ENCODE measurements around the gene KRT37.
"Not testable (repeated sequence)": the region's sequence is repeated elsewhere in the genome, so short reads cannot be mapped to it uniquely, and the experiment has no call there.

Gene KRT37

DNA sequence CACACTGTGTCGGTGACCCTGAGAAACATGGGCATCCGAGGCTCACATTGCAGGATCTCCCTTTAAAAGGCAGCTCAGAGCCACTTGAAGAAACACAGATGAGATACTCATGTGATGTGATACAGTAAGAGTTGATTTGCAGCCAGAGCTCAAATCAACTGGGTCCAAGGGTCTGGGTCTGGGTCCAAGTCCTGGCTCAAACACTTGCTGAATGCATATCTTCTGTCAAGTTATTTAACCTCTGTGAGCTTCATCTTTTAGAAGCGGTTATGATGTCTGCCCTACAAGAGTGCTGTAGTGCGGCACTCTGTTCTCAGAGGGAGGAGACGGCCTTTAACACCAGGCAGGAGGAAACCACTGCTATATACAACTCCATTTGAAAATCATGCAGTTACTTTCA lies 10.0 kb upstream of the KRT37 start:
- DNase-seq (ENCODE audit: low read depth in 2 of 2), result no peak

DNA sequence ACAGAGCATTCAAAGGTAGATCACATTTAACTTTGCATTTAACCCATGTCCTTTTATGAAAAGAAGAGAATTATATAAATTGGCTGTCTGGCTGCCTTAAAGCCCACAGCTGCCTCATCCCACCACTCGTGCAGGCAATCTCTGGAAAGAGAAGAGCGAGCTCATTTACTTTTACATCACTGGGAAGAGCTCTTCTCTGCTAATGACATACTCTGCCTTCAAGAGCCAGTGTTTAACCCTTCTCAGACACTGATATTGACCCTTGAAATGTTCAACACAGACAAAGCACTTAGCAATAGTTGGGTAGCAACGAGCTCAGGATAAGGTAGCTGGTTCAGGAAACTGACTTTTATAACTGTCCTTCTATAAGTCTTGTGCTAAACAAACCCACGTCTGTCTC lies 9.6 kb upstream of the KRT37 start:
- no peak for DNase-seq (ENCODE audit: low read depth in 2 of 2)

DNA sequence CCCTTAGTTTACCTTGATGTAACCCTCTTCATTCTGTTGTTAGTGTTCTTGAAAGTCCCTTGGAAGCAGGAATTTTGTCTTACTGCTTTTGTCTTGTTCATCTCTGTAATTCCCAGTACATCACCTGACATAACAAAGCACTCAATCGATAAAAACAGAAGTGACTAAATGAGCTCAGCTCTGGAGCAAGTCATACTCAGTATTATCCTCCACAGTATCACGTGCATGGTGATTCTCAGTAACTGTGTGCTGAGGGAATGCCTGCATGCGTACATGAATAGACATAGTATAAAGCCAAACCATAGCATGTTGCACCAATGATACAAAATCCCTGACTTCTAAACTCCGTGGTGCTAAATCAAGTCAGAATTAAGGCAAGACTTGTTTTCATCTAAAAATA lies 9.2 kb upstream of the KRT37 start:
- DNase-seq (ENCODE audit: low read depth in 2 of 2), result no peak

- not testable (repeated sequence) for DNase-seq (ENCODE audit: low read depth in 2 of 2)
Observed at GRCh38 chr17:41430376-41430775, 6.0 kb upstream of the KRT37 start.

GRCh38 chr17:41429667-41430066 lies 5.3 kb upstream of the KRT37 start:
- DNase-seq (ENCODE audit: low read depth in 2 of 2), result no peak

GRCh38 chr17:41428591-41429291 lies 4.4 kb upstream of the KRT37 start:
- DNase-seq (ENCODE audit: low read depth in 2 of 2), result no peak

DNA sequence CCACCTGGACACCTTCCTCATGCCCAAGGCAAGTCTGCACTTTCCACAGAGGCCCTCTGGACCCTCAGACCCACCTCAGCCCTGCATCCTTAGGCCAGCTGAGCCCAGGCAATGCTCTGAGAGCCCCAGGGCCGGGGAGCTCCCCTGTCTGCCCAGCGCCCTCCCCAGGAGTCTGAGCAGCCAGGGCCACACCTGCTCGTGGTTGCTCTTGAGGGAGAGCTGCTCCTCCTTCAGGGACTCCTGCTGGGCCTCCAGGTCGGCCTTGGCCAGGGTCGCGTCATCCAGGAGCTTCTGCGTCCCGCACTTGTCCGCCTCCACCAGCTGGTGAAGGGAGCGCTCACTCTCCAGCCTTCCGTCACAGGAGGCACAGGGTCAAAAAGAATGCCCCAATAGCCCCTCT lies 1.8 kb downstream of the KRT37 start:
- not testable (repeated sequence) for DNase-seq (ENCODE audit: low read depth in 2 of 2)

GRCh38 chr17:41421617-41422016 lies 2.8 kb downstream of the KRT37 start:
- no peak for DNase-seq (ENCODE audit: low read depth in 2 of 2)

GRCh38 chr17:41421116-41421515 lies 3.3 kb downstream of the KRT37 start:
- no peak for DNase-seq (ENCODE audit: low read depth in 2 of 2)

DNA sequence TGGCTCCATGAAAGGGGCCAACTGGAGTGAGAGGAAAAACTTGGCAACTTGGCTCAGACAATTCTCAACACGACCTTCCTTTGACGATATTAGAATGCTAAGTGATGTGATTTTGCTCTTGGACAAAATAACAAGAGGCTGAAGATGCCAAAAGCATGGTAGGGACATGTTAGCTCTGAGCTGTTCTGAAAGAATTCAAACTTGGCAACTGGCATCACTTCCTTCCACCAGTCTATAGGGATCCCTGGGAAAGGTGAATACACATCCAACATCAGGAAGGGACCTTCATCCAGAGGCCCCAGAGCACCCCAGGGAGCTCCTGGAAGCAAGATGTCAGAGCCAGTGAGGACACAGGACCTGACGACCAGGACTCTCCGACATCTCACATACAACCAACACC lies 4.3 kb downstream of the KRT37 start:
- no peak for DNase-seq (ENCODE audit: low read depth in 2 of 2)

DNA sequence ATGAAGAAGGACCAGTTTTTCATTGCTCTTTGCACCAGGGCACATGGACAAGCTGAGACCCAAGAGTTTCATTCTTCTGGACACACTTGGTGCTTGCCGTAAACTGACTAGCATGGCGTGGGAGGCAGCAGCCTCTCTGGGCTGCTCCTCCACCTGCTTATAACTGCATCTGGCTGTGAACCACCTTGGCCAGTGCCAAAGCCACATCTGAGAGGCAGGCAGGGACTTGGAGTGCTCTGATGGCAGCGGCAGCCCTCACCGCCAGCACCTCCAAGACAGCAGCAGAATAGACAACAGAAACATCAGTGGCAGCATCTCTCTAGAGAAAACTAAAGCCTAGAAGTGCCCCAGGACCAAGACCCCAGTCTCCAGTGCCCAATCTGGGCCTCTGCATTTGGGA lies 4.7 kb downstream of the KRT37 start:
- no peak for DNase-seq (ENCODE audit: low read depth in 2 of 2)

GRCh38 chr17:41418116-41418860 lies 6.1 kb downstream of the KRT37 start:
- DNase-seq (ENCODE audit: low read depth in 2 of 2), result no peak

DNA sequence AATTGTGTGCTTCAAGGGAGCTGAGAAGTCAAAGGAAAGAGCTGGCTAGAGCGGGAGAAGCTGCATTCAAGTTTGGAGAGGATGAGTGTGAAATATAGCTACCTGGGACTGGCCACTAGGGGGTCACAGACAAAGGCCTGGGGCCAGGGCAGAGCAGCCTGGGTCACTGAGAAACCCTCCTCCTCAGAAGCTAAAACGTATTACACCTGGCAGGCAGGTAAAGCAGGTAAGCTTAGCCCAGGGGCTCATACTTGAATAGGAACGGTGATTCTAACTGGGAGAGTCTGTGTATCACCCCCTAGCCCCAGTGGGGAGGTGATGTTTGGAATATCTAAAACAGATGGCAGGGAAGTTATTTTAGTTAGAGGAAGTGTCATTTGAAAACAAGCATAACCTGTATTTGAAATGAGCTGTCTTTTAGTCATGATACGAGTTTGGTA lies 6.8 kb downstream of the KRT37 start:
- no peak for DNase-seq (ENCODE audit: low read depth in 2 of 2)

GRCh38 chr17:41417127-41417526 lies 7.3 kb downstream of the KRT37 start:
- DNase-seq (ENCODE audit: low read depth in 2 of 2), result no peak

DNA sequence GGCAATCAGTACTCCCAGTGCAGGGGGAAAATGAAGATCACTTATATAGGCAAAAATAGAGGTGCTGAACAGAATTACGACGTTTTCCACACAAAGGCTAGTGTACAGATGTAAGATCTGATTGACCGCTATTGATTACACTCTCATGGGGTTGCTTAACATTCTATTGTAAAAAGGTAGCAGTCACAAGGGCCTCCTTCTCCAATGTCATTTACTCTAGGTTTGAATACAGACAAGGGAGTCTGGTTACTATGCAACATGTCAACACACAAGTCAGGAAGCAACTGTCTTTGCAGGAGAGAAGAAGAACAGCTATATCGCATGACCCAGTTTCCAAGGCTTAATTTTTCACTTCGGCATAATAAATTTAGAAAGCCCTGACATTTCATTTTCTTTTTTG lies 7.9 kb downstream of the KRT37 start:
- no peak for DNase-seq (ENCODE audit: low read depth in 2 of 2)

DNA sequence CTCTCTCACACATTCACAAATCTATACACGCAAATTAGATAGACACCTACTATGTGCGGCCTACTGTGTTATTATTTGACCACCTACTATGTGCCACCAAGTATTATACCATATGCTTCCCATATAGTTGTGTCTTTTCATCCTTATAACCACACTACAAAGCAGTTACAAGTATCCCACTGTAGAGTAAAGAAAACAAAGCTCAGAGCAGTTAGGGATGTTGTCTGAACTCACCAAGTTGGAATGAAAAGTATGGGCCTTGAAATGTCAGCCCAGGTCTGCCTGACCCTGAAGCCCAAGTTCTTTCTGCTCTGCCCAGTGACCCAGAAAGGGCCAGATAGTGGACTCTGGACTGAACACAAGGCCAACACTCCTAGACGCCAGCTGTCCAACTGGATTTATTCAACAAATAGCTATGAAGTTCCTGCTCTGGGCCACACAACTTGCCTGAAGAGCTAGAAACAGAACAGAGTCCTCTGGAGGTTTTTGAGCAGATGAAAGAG lies 8.5 kb downstream of the KRT37 start:
- no peak for DNase-seq (ENCODE audit: low read depth in 2 of 2)

- DNase-seq (ENCODE audit: low read depth in 2 of 2), result no peak
Observed at GRCh38 chr17:41415411-41415810, 9.0 kb downstream of the KRT37 start.

DNA sequence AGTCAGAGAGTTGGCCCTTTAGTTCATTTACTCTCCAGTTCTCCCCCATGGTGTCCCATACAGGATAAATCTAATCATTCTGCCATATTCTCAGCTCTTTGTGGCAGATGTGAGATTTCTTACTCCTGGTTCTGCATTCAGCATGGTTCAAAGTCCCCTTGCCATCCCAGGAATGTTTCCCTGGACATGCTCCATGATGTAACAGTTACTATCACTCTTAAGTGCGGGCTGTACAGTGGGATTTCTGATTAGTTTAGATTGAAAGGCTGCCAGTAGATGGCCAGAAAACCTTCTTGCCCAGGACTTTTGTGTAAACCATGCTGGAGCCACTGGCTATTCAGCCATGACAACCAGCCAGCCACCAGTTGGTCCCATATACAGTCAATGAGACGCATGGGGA lies 10.4 kb downstream of the KRT37 start:
- no peak for DNase-seq (ENCODE audit: low read depth in 2 of 2)

GRCh38 chr17:41413353-41413957 lies 10.9 kb downstream of the KRT37 start:
- DNase-seq (ENCODE audit: low read depth in 2 of 2), result no peak

- DNase-seq (ENCODE audit: low read depth in 2 of 2), result no peak
Observed at GRCh38 chr17:41411072-41411840, 13.1 kb downstream of the KRT37 start.

- no peak for DNase-seq (ENCODE audit: low read depth in 2 of 2)
Observed at GRCh38 chr17:41407226-41407625, 17.2 kb downstream of the KRT37 start.

DNA sequence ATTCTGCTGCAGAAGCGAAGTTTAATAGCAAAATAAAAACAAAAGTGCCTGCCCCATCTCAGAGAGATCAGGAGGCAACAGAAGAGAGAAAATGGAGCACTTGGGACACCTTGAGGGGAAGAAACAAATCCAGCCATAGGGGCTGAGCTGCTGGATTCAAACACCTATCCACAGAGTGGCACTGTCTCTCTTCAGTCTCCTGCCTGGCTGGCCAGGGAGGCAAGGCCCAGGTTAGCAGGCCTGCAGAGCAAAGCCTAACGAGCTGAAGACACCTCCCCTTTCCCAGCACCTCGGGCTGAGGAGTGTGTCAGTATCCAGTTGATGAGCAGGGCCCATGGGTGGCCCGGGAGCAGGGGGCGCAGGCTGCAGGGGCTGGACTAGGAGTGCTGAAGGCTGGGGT lies 18.2 kb downstream of the KRT37 start:
- no peak for DNase-seq (ENCODE audit: low read depth in 2 of 2)
